HEK293 (cell line): ENCODE measurements around the gene CYP11A1.
A peak's percentile ranks its signal among the peaks of the same experiment; 100 is the strongest.

ENCODE experiments used
- CTCF ChIA-PET: fragments of 350-600 bp; formaldehyde crosslinking; extraction: SDS; loops from one replicate; lab custom pipeline; 2021; ENCODE audit warnings: antibody characterized with exemption; lab: Yijun Ruan, JAX
- POLR2A ChIA-PET: fragments of 300-600 bp; formaldehyde crosslinking; extraction: SDS; loops from one replicate; lab custom pipeline; 2020; ENCODE audit warnings: antibody characterized with exemption, inconsistent platforms; lab: Yijun Ruan, JAX
- H3K27ac ChIP-seq: fragments of 200-500 bp; sonication (Bioruptor generic); 2 replicates; pipeline ENCODE4 v1.5.1; 2014; ENCODE audit warnings: low read depth, low read length, control low read depth, inconsistent platforms; ENCODE audit errors: extremely low read depth
- H3K36me3 ChIP-seq, 2 experiments: fragments of 200-500 bp in 1 of 2; sonication (Bioruptor generic) in 1 of 2; 1 replicate in 1 of 2; 2 replicates in 1 of 2; pipeline ENCODE4 v1.5.1; 2014 to 2017; ENCODE audit warnings: inconsistent platforms in 2 of 2, low read length in 2 of 2; ENCODE audit not compliant: control insufficient read depth in 2 of 2, insufficient read depth in 1 of 2
- H3K4me1 ChIP-seq: fragments of 200-500 bp; sonication (Bioruptor generic); 2 replicates; pipeline ENCODE4 v1.5.1; 2014; ENCODE audit warnings: mild to moderate bottlenecking, low read length, inconsistent platforms; ENCODE audit not compliant: control insufficient read depth, insufficient read depth
- H3K4me3 ChIP-seq: 2 replicates; pipeline ENCODE4 v1.5.1; 2011; ENCODE audit warnings: low read depth, mild to moderate bottlenecking, control low read depth, low read length, moderate library complexity
- H3K9me3 ChIP-seq: fragments of 200-500 bp; sonication (Bioruptor generic); 2 replicates; pipeline ENCODE4 v1.5.1; 2014; ENCODE audit warnings: low read depth, low read length, inconsistent platforms; ENCODE audit not compliant: control insufficient read depth, insufficient read depth
- GLIS1 ChIP-seq: fragments of 450-650 bp; formaldehyde crosslinking; IDR thresholded peaks from 2 replicates; pipeline ENCODE4 v1.5.1; 2016; ENCODE audit warnings: missing biosample characterization, missing genetic modification characterization
- HOXC10 ChIP-seq: sonication (generic); formaldehyde crosslinking; IDR thresholded peaks from 2 replicates; pipeline ENCODE4 v1.8.1; 2023; ENCODE audit warnings: mild to moderate bottlenecking, missing genetic modification reagents
- IKZF3 ChIP-seq: fragments of 450-650 bp; IDR thresholded peaks from 2 replicates; pipeline ENCODE4 v1.5.0; 2018; ENCODE audit warnings: missing biosample characterization, mild to moderate bottlenecking, missing genetic modification characterization, moderate library complexity
- KLF8 ChIP-seq: fragments of 450-650 bp; formaldehyde crosslinking; IDR thresholded peaks from 2 replicates; pipeline ENCODE4 v1.5.1; 2016; ENCODE audit warnings: missing biosample characterization, missing genetic modification characterization
- PATZ1 ChIP-seq: fragments of 450-650 bp; formaldehyde crosslinking; IDR thresholded peaks from 2 replicates; pipeline ENCODE4 v1.5.1; 2016; ENCODE audit warnings: missing biosample characterization, missing genetic modification characterization
- RBAK ChIP-seq: fragments of 450-650 bp; formaldehyde crosslinking; IDR thresholded peaks from 2 replicates; pipeline ENCODE4 v1.5.1; 2016; ENCODE audit warnings: missing biosample characterization, missing genetic modification characterization
- ZBTB11 ChIP-seq: fragments of 450-650 bp; formaldehyde crosslinking; conservative IDR thresholded peaks from 2 replicates; pipeline ENCODE4 v1.5.1; 2016; ENCODE audit warnings: low read depth, missing biosample characterization, missing genetic modification characterization
- ZBTB48 ChIP-seq: fragments of 450-650 bp; formaldehyde crosslinking; IDR thresholded peaks from 2 replicates; pipeline ENCODE4 v1.5.1; 2016; ENCODE audit warnings: missing biosample characterization, missing genetic modification characterization
- ZBTB6 ChIP-seq: fragments of 450-650 bp; formaldehyde crosslinking; IDR thresholded peaks from 2 replicates; pipeline ENCODE4 v1.5.1; 2017; ENCODE audit warnings: missing biosample characterization, missing genetic modification characterization
- ZNF2 ChIP-seq: fragments of 450-650 bp; formaldehyde crosslinking; IDR thresholded peaks from 2 replicates; pipeline ENCODE4 v1.5.1; 2016; ENCODE audit warnings: missing biosample characterization, missing genetic modification characterization
- ZNF211 ChIP-seq: fragments of 450-650 bp; formaldehyde crosslinking; IDR thresholded peaks from 2 replicates; pipeline ENCODE4 v1.5.1; 2016; ENCODE audit warnings: low read depth, missing biosample characterization, missing genetic modification characterization
- ZNF221 ChIP-seq: fragments of 450-650 bp; formaldehyde crosslinking; IDR thresholded peaks from 2 replicates; pipeline ENCODE4 v1.5.1; 2017; ENCODE audit warnings: missing biosample characterization, missing genetic modification characterization, borderline replicate concordance
- ZNF24 ChIP-seq: fragments of 450-650 bp; formaldehyde crosslinking; IDR thresholded peaks from 2 replicates; pipeline ENCODE4 v1.5.1; 2016; ENCODE audit warnings: missing biosample characterization, missing genetic modification characterization
- ZNF366 ChIP-seq: fragments of 450-650 bp; formaldehyde crosslinking; conservative IDR thresholded peaks from 2 replicates; pipeline ENCODE4 v1.5.1; 2016; ENCODE audit warnings: missing biosample characterization, missing genetic modification characterization
- ZNF488 ChIP-seq: fragments of 450-650 bp; formaldehyde crosslinking; IDR thresholded peaks from 2 replicates; pipeline ENCODE4 v1.5.1; 2016; ENCODE audit warnings: missing biosample characterization, missing genetic modification characterization
- ZNF518A ChIP-seq: fragments of 450-650 bp; formaldehyde crosslinking; conservative IDR thresholded peaks from 2 replicates; pipeline ENCODE4 v1.5.1; 2016; ENCODE audit warnings: low read depth, missing biosample characterization, missing genetic modification characterization
- ZNF561 ChIP-seq: fragments of 450-650 bp; IDR thresholded peaks from 2 replicates; pipeline ENCODE4 v1.5.1; 2018; ENCODE audit warnings: missing biosample characterization, missing genetic modification characterization, borderline replicate concordance
- ZNF585B ChIP-seq: fragments of 450-650 bp; formaldehyde crosslinking; IDR thresholded peaks from 2 replicates; pipeline ENCODE4 v1.5.1; 2016; ENCODE audit warnings: missing biosample characterization, missing genetic modification characterization
- ZNF610 ChIP-seq: fragments of 450-650 bp; formaldehyde crosslinking; IDR thresholded peaks from 2 replicates; pipeline ENCODE4 v1.5.1; 2016; ENCODE audit warnings: missing biosample characterization, missing genetic modification characterization, borderline replicate concordance
- ZNF621 ChIP-seq: fragments of 450-650 bp; formaldehyde crosslinking; IDR thresholded peaks from 2 replicates; pipeline ENCODE4 v1.5.1; 2017; ENCODE audit warnings: missing biosample characterization, missing genetic modification characterization
- ZNF791 ChIP-seq: fragments of 450-650 bp; formaldehyde crosslinking; IDR thresholded peaks from 2 replicates; pipeline ENCODE4 v1.5.1; 2016; ENCODE audit warnings: missing biosample characterization, missing genetic modification characterization
- ZSCAN23 ChIP-seq: fragments of 450-650 bp; formaldehyde crosslinking; IDR thresholded peaks from 2 replicates; pipeline ENCODE4 v1.5.1; 2016; ENCODE audit warnings: missing biosample characterization, missing genetic modification characterization
- ZXDB ChIP-seq: fragments of 450-650 bp; formaldehyde crosslinking; IDR thresholded peaks from 2 replicates; pipeline ENCODE4 v1.5.1; 2016; ENCODE audit warnings: missing biosample characterization, missing genetic modification characterization

The CYP11A1 gene

GRCh38 chr15:74373731-74374647 lies 6.5 kb upstream of the CYP11A1 start:
- CTCF ChIA-PET, result interaction anchor here (0.5 to 25.1 kb wide), 52 partner anchors 8 to 599 kb away, joined by 3 to 768 read pairs (median 4); partner anchors contain the start of genes SEMA7A and UBL7
- no peaks in the 10 kb centered on the region for H3K9me3 ChIP-seq
- peaks cover 9% of the 10 kb centered on the region for H3K4me1 ChIP-seq
- no peaks in the 10 kb centered on the region for H3K36me3 ChIP-seq
- POLR2A ChIA-PET, result interaction anchor here (0.6 to 1.3 kb wide), 4 partner anchors 64 to 242 kb away, joined by 3 to 6 read pairs (median 4); partner anchors contain the start of gene UBL7
- H3K4me3 ChIP-seq, result peak overlapping the region; percentile 45
- H3K27ac ChIP-seq, result peak overlapping the region; percentile 54; the same call in 1 of the 2 replicates
- TF ChIP-seq ZNF791 (tag by site-specific recombination) (no peak), ZNF2 (tag by site-specific recombination) (0 out of 2 replicates have a peak, but pooled peaks have one; percentile 85), ZNF518A (tag by site-specific recombination) (0 out of 2 replicates have a peak, but pooled peaks have one; percentile 27), ZNF610 (tag by site-specific recombination) (peak; percentile 55; the same call in 1 of the 2 replicates), ZBTB6 (tag by site-specific recombination) (peak; percentile 98), GLIS1 (peak; percentile 73), ZNF561 (tag by site-specific recombination) (peak; percentile 88; the same call in 1 of the 2 replicates), ZXDB (tag by site-specific recombination) (peak; percentile 83), HOXC10 (CRISPR knock-in tag) (no peak), ZBTB11 (peak; percentile 48), ZNF24 (tag by site-specific recombination) (0 out of 2 replicates have a peak, but pooled peaks have one; percentile 54), PATZ1 (tag by site-specific recombination) (peak; percentile 98), ZNF621 (tag by site-specific recombination) (no peak), ZBTB48 (tag by site-specific recombination) (peak; percentile 17), ZNF488 (tag by site-specific recombination) (no peak), RBAK (tag by site-specific recombination) (no peak), ZNF366 (tag by site-specific recombination) (peak; percentile 77), IKZF3 (tag by site-specific recombination) (peak; percentile 86), ZNF221 (no peak), ZSCAN23 (tag by site-specific recombination) (0 out of 2 replicates have a peak, but pooled peaks have one; percentile 32), KLF8 (tag by site-specific recombination) (peak; percentile 50; the same call in 1 of the 2 replicates), ZNF585B (tag by site-specific recombination) (no peak), ZNF211 (no peak)
